ENCODE data around the gene ATP13A4.

- no peak for TF ChIP-seq CTCF (IDR thresholded peaks at IDR 0.05)
- no peak for TF ChIP-seq POLR2A (IDR thresholded peaks at IDR 0.05)
Observed at GRCh38 chr3:193389335-193389734, 165.4 kb downstream of the ATP13A4 start.

Data from uterus (tissue), 2 donors.